H1 (cell line): Measurements from ENCODE around the gene BBX. TPM values are rescaled to one million over a fixed set of nuclear protein-coding genes. Genes with fewer than 3 reads are reported as not detected.
A peak's percentile ranks its signal among the peaks of the same experiment; 100 is the strongest.

ENCODE experiments used
- CTCF ChIA-PET: fragments of 300-600 bp; sonication (Branson Sonifier 250); formaldehyde crosslinking; loops from one replicate; lab custom pipeline; 2021; ENCODE audit not compliant: partially characterized antibody; lab: Charles Lee
- POLR2A ChIA-PET: fragments of 300-600 bp; sonication (Branson Sonifier 250); formaldehyde crosslinking; loops from one replicate; lab custom pipeline; 2021; ENCODE audit warnings: inconsistent platforms; ENCODE audit not compliant: partially characterized antibody; lab: Charles Lee
- DNase-seq, 2 experiments: peaks; one replicate each; pipeline versions ENCODE4 v3.0.0 to v3.0.0-alpha.2; 2010 to 2022; ENCODE audit warnings: low spot score in 2 of 2, low read depth in 1 of 2, mixed read lengths in 1 of 2
- FAIRE-seq: peaks from 2 replicates; lab custom pipeline; 2011; peaks lifted over from hg19 to GRCh38; lab: Jason Lieb, UNC
- H2AFZ ChIP-seq: 2 replicates; pipeline ENCODE4 v1.8.1; 2012; ENCODE audit warnings: low read length, inconsistent platforms
- H2AK5ac ChIP-seq: 2 replicates; pipeline ENCODE4 v1.6.1; 2013; ENCODE audit warnings: low read depth, low read length
- H2BK120ac ChIP-seq: replicated peaks from 2 replicates; pipeline ENCODE3; 2013; ENCODE audit warnings: low read depth, low read length, inconsistent platforms
- H2BK12ac ChIP-seq: 2 replicates; pipeline ENCODE4 v1.6.1; 2013; ENCODE audit warnings: low read depth, low read length
- H2BK15ac ChIP-seq: 2 replicates; pipeline ENCODE4 v1.6.1; 2013; ENCODE audit warnings: low read length
- H2BK20ac ChIP-seq: 2 replicates; pipeline ENCODE4 v1.6.1; 2013; ENCODE audit warnings: low read length
- H2BK5ac ChIP-seq: 2 replicates; pipeline ENCODE4 v1.6.1; 2013; ENCODE audit warnings: low read depth, low read length
- H3K14ac ChIP-seq: 2 replicates; pipeline ENCODE4 v1.6.1; 2013; ENCODE audit warnings: inconsistent platforms; ENCODE audit not compliant: insufficient read length
- H3K18ac ChIP-seq: 2 replicates; pipeline ENCODE4 v1.6.1; 2013; ENCODE audit warnings: low read length; ENCODE audit errors: extremely low read depth
- H3K23ac ChIP-seq: 2 replicates; pipeline ENCODE4 v1.6.1; 2013; ENCODE audit warnings: inconsistent platforms; ENCODE audit not compliant: insufficient read length
- H3K23me2 ChIP-seq: 2 replicates; pipeline ENCODE4 v1.6.1; 2013; ENCODE audit warnings: low read depth, low read length
- H3K27ac ChIP-seq: 2 replicates; pipeline ENCODE4 v1.6.1; 2011; ENCODE audit warnings: low read depth, low read length, inconsistent platforms
- H3K27me3 ChIP-seq, 4 experiments: replicated peaks in 1 of 4; 1 replicate in 1 of 4; 2 replicates in 3 of 4; pipeline versions ENCODE4 v1.6.1 to v1.8.1; 2011 to 2013; ENCODE audit warnings: low read length in 3 of 4, mild to moderate bottlenecking in 3 of 4, inconsistent platforms in 2 of 4, mixed read lengths in 2 of 4, moderate library complexity in 1 of 4; ENCODE audit not compliant: control insufficient read depth in 3 of 4, insufficient read depth in 3 of 4; ENCODE audit errors: extremely low read depth in 1 of 4
- H3K36me3 ChIP-seq, 4 experiments: 2 replicates each; pipeline versions ENCODE4 v1.6.1 to v1.8.1; 2011 to 2013; ENCODE audit warnings: mild to moderate bottlenecking in 4 of 4, low read length in 3 of 4, moderate library complexity in 2 of 4, control low read depth in 1 of 4, inconsistent platforms in 1 of 4; ENCODE audit not compliant: insufficient read depth in 4 of 4, control insufficient read depth in 2 of 4
- H3K4ac ChIP-seq: replicated peaks from 2 replicates; pipeline ENCODE3; 2013; ENCODE audit warnings: low read length, low read depth, mixed read lengths, inconsistent platforms; ENCODE audit not compliant: insufficient read length
- H3K4me1 ChIP-seq, 4 experiments: replicated peaks in 1 of 4; 1 replicate in 1 of 4; 2 replicates in 3 of 4; pipeline versions ENCODE4 v1.6.1 to v1.8.1; 2011 to 2013; ENCODE audit warnings: low read length in 3 of 4, inconsistent platforms in 2 of 4, mixed read lengths in 1 of 4; ENCODE audit not compliant: insufficient read depth in 4 of 4, control insufficient read depth in 3 of 4
- H3K4me2 ChIP-seq, 2 experiments: 2 replicates each; pipeline versions ENCODE4 v1.6.1 to v1.8.1; 2011 to 2013; ENCODE audit warnings: low read depth in 2 of 2, low read length in 2 of 2, control low read depth in 1 of 2, inconsistent platforms in 1 of 2, mild to moderate bottlenecking in 1 of 2; ENCODE audit not compliant: insufficient read depth in 1 of 2
- H3K4me3 ChIP-seq, 4 experiments: fragments of 200-600, 300-600 bp in 1 of 4; sonication (generic), shearing (Covaris generic), sonication (Bioruptor Twin) in 1 of 4; 2 replicates each; pipeline versions ENCODE4 v1.5.1 to v1.8.1; 2011 to 2016; ENCODE audit warnings: low read length in 4 of 4, low read depth in 3 of 4, control low read depth in 2 of 4, inconsistent platforms in 2 of 4, mild to moderate bottlenecking in 2 of 4, mixed read lengths in 1 of 4, moderate library complexity in 1 of 4; ENCODE audit not compliant: insufficient read depth in 2 of 4; ENCODE audit errors: extremely low read depth in 1 of 4
- H3K56ac ChIP-seq: replicated peaks from 2 replicates; pipeline ENCODE3; 2013; ENCODE audit warnings: low read depth, mild to moderate bottlenecking, mixed read lengths, low read length, inconsistent platforms; ENCODE audit not compliant: insufficient read length
- H3K79me1 ChIP-seq: 2 replicates; pipeline ENCODE4 v1.6.1; 2013; ENCODE audit warnings: low read depth, low read length, control low read depth
- H3K79me2 ChIP-seq, 2 experiments: 2 replicates each; pipeline versions ENCODE4 v1.6.1 to v1.8.1; 2012 to 2013; ENCODE audit warnings: low read length in 2 of 2, mild to moderate bottlenecking in 2 of 2, inconsistent platforms in 1 of 2; ENCODE audit not compliant: insufficient read depth in 2 of 2, control insufficient read depth in 1 of 2
- H3K9ac ChIP-seq, 4 experiments: replicated peaks in 1 of 4; 1 replicate in 1 of 4; 2 replicates in 3 of 4; pipeline versions ENCODE4 v1.6.1 to v1.8.1; 2011 to 2013; ENCODE audit warnings: low read depth in 3 of 4, low read length in 3 of 4, control low read depth in 2 of 4, mild to moderate bottlenecking in 2 of 4, moderate library complexity in 2 of 4, inconsistent platforms in 1 of 4; ENCODE audit errors: extremely low read depth in 1 of 4
- H3K9me3 ChIP-seq, 2 experiments: 2 replicates each; pipeline versions ENCODE4 v1.6.1 to v1.8.1; 2012 to 2013; ENCODE audit warnings: mild to moderate bottlenecking in 2 of 2, moderate library complexity in 2 of 2, control low read depth in 1 of 2, inconsistent platforms in 1 of 2, low read depth in 1 of 2, low read length in 1 of 2, mixed read lengths in 1 of 2; ENCODE audit not compliant: insufficient read depth in 2 of 2
- H4K20me1 ChIP-seq, 2 experiments: replicated peaks in 1 of 2; 2 replicates each; pipeline versions ENCODE3 to v1.8.1; 2011 to 2013; ENCODE audit warnings: inconsistent platforms in 2 of 2, low read length in 2 of 2, mild to moderate bottlenecking in 1 of 2; ENCODE audit not compliant: insufficient read depth in 2 of 2, control insufficient read depth in 1 of 2
- H4K5ac ChIP-seq: 2 replicates; pipeline ENCODE4 v1.6.1; 2013; ENCODE audit warnings: low read length, low read depth, mixed read lengths, inconsistent platforms; ENCODE audit not compliant: insufficient read length
- H4K8ac ChIP-seq: 2 replicates; pipeline ENCODE4 v1.8.0; 2013; ENCODE audit warnings: mild to moderate bottlenecking, moderate library complexity, low read length, inconsistent platforms; ENCODE audit not compliant: insufficient read depth; ENCODE audit errors: extremely low read depth
- H4K91ac ChIP-seq: replicated peaks from 2 replicates; pipeline ENCODE3; 2013; ENCODE audit warnings: low read length, mixed read lengths, inconsistent platforms; ENCODE audit not compliant: insufficient read length
- BACH1 ChIP-seq: IDR thresholded peaks from 2 replicates; pipeline ENCODE4 v1.6.1; 2012; ENCODE audit warnings: low read length, improper control_type of control experiment
- CHD2 ChIP-seq: IDR thresholded peaks from 2 replicates; pipeline ENCODE4 v1.6.1; 2012; ENCODE audit warnings: low read length, improper control_type of control experiment
- GABPA ChIP-seq: IDR thresholded peaks from 2 replicates; pipeline ENCODE4 v1.6.1; 2011; ENCODE audit warnings: mild to moderate bottlenecking, low read length, moderate library complexity, borderline replicate concordance; ENCODE audit not compliant: insufficient read depth
- JUN ChIP-seq: IDR thresholded peaks from 2 replicates; pipeline ENCODE4 v1.6.1; 2011; ENCODE audit warnings: low read depth, mild to moderate bottlenecking, improper control_type of control experiment, low read length
- KDM1A ChIP-seq: fragments of 200-600, 300-600 bp; sonication (generic); IDR thresholded peaks from 2 replicates; pipeline ENCODE4 v1.7.1; 2016; ENCODE audit warnings: mild to moderate bottlenecking, low read length, borderline replicate concordance
- MAFK ChIP-seq: IDR thresholded peaks from 2 replicates; pipeline ENCODE4 v1.6.1; 2012; ENCODE audit warnings: low read depth, mild to moderate bottlenecking, improper control_type of control experiment, low read length
- PHF8 ChIP-seq: fragments of 200-600 bp; sonication (generic); conservative IDR thresholded peaks from 2 replicates; pipeline ENCODE4 v1.7.1; 2012; ENCODE audit warnings: low read depth, mild to moderate bottlenecking, inconsistent platforms, low read length, moderate library complexity
- RAD21 ChIP-seq, 2 experiments: IDR thresholded peaks in 1 of 2; conservative IDR thresholded peaks in 1 of 2; 2 replicates each; pipeline ENCODE4 v1.6.1; 2011; ENCODE audit warnings: low read depth in 2 of 2, low read length in 2 of 2, improper control_type of control experiment in 1 of 2, inconsistent platforms in 1 of 2, mild to moderate bottlenecking in 1 of 2, moderate library complexity in 1 of 2
- SIN3A ChIP-seq, 2 experiments: IDR thresholded peaks in 1 of 2; conservative IDR thresholded peaks in 1 of 2; 2 replicates each; pipeline ENCODE4 v1.6.1; 2011 to 2012; ENCODE audit warnings: low read length in 2 of 2, improper control_type of control experiment in 1 of 2, low read depth in 1 of 2, mild to moderate bottlenecking in 1 of 2
- WGBS, 2 experiments: shearing (Covaris generic) in 1 of 2; methylation state at CpG; one replicate each; pipeline versions ENCODE4 v1.1.6 to v1.1.7; 2013 to 2015; ENCODE audit warnings: low lambda C conversion rate in 2 of 2, mixed read lengths in 2 of 2, inconsistent platforms in 1 of 2, low coverage in 1 of 2, missing lambda C conversion rate in 1 of 2; ENCODE audit not compliant: insufficient replicate concordance in 2 of 2, insufficient coverage in 1 of 2, insufficient read length in 1 of 2; ENCODE audit errors: extremely low coverage in 1 of 2, missing lambda C conversion rate in 1 of 2; 5-methylcytosine and 5-hydroxymethylcytosine counted together
- polyA plus RNA-seq, 7 experiments: library from polyadenylated mRNA; depleted of rRNA in 3 of 7; stranded (reverse) in 5 of 7; unstranded in 2 of 7; fragments of >200 nt in 5 of 7; fragments of 200-250 nt in 2 of 7; gene quantifications; 1 replicate in 5 of 7; 2 replicates in 1 of 7; 4 replicates in 1 of 7; pipeline versions ENCODE4 v1.2.1 to v1.2.3, GENCODE V29; 2011 to 2013; ENCODE audit warnings: missing spikeins in 2 of 7, mixed read lengths in 2 of 7
- total RNA-seq: library from RNA; stranded (reverse); fragmentation: NEBNext Ultra II Directional; extraction: Animal tissue kit (Norgen Biotek cat#: 25700); gene quantifications from 2 replicates; pipeline ENCODE4 v1.2.1, GENCODE V29; 2021
- TF ChIP-seq, protein P1 (sequence below): IDR thresholded peaks from 2 replicates; pipeline ENCODE4 v1.6.1; 2012; ENCODE audit warnings: inconsistent platforms

BBX gene
- total and polyA plus RNA-seq, 2 of the 8 experiments (the other 6 are each of a cell fraction or from before 2014, with no cell fraction given), result 11.0 to 42.5 TPM

DNA sequence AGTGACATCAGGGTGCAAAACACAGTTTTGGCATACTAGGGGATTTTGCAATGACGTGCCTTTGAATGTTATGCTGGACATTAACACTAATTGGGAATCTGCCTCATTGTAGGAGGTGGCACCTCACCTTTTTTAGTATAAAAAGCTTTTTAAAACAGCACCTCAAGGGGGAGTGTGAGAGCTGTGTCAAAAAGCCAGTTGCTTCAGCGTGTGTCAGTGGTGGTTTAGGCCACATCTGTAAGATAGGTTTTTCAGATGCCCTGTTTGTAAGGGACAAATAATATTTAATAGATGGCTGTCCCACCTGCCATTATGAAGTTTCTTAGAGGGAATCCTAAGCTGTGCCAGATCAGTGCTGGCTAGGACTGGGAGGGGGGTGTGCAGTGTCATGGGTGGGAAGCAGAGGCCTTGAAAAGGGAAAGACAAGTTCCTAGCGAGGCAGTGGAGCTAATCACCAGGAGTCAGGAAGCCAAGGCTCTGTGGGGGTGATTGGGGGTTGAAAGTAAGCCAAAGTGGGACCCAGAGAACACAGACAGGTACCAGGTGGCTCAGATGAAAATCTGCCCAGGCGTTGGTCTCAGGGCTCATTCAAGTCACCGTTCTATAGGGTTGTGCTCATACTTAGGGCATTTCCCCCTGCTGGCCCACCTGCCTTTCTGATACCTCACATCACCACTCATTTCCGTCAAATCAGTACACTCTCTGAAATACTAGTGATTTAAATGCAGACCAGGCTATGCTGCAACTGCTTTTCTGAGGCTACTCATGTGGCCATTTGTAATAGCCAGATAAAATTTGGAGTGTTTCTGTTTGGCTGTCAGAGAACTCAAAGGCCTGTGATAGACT is 120.5 kb downstream of the BBX start:
- no peak overlapping the region for H2BK15ac ChIP-seq
- H4K8ac ChIP-seq, result no peak overlapping the region
- H3K27me3 ChIP-seq, result no peaks in the 10 kb centered on the region
- no peak overlapping the region for H4K91ac ChIP-seq
- no peak overlapping the region for H4K5ac ChIP-seq
- H3K9me3 ChIP-seq, result no peaks in the 10 kb centered on the region
- no peak overlapping the region for H2AK5ac ChIP-seq
- no peak overlapping the region for H3K23ac ChIP-seq
- no peaks in the 10 kb centered on the region for H3K23me2 ChIP-seq
- H3K4ac ChIP-seq, result no peak overlapping the region
- no peak overlapping the region for H3K4me3 ChIP-seq
- CTCF ChIA-PET, result interaction anchor here (0.7 to 4.6 kb wide), 36 partner anchors 11 to 407 kb away, joined by 3 to 49 read pairs (median 4); no protein-coding TSS in a partner anchor
- H3K79me1 ChIP-seq, result no peaks in the 10 kb centered on the region
- H3K9ac ChIP-seq, result no peak overlapping the region; a peak in 1 of 7 replicates
- H3K14ac ChIP-seq, result no peak overlapping the region
- H2BK12ac ChIP-seq, result no peak overlapping the region
- no peak overlapping the region for H3K56ac ChIP-seq
- POLR2A ChIA-PET, result interaction anchor here (0.5 kb wide), 1 partner anchor 30 kb away, joined by 3 read pairs; no protein-coding TSS in a partner anchor
- no peaks in the 10 kb centered on the region; a peak in 1 of 8 replicates for H3K36me3 ChIP-seq
- no peak overlapping the region for H3K27ac ChIP-seq
- peak; percentile 78 for FAIRE-seq
- no peak overlapping the region; the same call in 1 of the 2 replicates for H2BK5ac ChIP-seq
- no peak overlapping the region for H2AFZ ChIP-seq
- H3K4me1 ChIP-seq, result peaks cover 6 to 12% (median 10%) of the 10 kb centered on the region in 4 experiments; a peak in 6 of 7 replicates
- H3K4me2 ChIP-seq, result no peak overlapping the region
- DNase-seq, result peak in 1 of 2 experiments; percentile 58
- H3K18ac ChIP-seq, result no peak overlapping the region
- WGBS, 2 experiments, result 61% methylated on average over 6 of the region's 6 CpGs; no CpG with 5 or more reads in 1 of the 2 experiments
- no peak overlapping the region for H2BK120ac ChIP-seq
- peaks cover 0 to 6% of the 10 kb centered on the region in 2 experiments; a peak in 1 of 4 replicates for H3K79me2 ChIP-seq
- no peaks in the 10 kb centered on the region for H4K20me1 ChIP-seq
- H2BK20ac ChIP-seq, result no peak overlapping the region
- TF ChIP-seq, protein P1, sequence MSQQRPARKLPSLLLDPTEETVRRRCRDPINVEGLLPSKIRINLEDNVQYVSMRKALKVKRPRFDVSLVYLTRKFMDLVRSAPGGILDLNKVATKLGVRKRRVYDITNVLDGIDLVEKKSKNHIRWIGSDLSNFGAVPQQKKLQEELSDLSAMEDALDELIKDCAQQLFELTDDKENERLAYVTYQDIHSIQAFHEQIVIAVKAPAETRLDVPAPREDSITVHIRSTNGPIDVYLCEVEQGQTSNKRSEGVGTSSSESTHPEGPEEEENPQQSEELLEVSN, result no peak
- TF ChIP-seq JUN, result no peak
- TF ChIP-seq PHF8, result no peak
- no peak for TF ChIP-seq MAFK
- TF ChIP-seq BACH1, result no peak
- no peak for TF ChIP-seq GABPA
- no peak for TF ChIP-seq CHD2
- TF ChIP-seq SIN3A (conservative IDR thresholded peaks at IDR 0.05 in 1 of 2, IDR thresholded peaks at IDR 0.05 in 1 of 2; ENCODE audit: low read depth in 1 of 2, low read length in 2 of 2), result no peak
- peak; percentile 37 to 50 for TF ChIP-seq RAD21 (IDR thresholded peaks at IDR 0.05 in 1 of 2, conservative IDR thresholded peaks at IDR 0.05 in 1 of 2; ENCODE audit: low read depth in 2 of 2, low read length in 2 of 2)
- TF ChIP-seq KDM1A, result no peak
